ENCODE data around the gene MAML3.

Gene MAML3

DNA sequence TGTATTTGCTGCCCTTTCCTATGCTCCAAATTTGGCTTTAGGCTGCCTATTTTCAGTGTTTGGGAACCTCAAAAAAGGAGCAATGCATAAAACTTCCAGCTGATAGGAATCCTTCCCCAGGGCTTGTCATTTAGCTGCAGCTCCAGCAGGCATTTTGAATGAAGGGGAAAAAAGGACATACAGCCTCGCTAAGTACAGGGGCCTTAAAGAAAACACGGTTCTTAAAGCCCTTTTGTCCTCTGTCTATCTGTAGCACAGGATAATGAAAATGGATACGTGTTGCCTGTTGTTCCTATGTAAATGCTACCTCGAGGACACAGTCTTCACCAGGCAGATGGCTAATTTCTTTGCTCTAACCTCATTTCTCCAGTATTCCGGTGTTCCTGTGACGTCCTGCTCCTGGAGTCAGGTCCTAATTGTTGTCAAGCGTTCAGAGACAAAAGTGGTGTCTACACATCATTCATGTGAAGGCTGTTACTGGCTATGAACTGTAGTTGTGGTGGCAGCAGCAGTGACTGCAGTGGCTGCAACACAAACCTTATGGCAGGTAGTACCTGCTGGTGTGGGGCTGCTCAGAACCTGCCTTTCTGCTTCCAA is 371.0 kb downstream of the MAML3 start:
- no peak for DNase-seq
- TF ChIP-seq POLR2A (IDR thresholded peaks at IDR 0.05; ENCODE audit: low read length) (no peak), GATA1 (IDR thresholded peaks at IDR 0.05; ENCODE audit: low read depth, low read length) (no peak)

DNA sequence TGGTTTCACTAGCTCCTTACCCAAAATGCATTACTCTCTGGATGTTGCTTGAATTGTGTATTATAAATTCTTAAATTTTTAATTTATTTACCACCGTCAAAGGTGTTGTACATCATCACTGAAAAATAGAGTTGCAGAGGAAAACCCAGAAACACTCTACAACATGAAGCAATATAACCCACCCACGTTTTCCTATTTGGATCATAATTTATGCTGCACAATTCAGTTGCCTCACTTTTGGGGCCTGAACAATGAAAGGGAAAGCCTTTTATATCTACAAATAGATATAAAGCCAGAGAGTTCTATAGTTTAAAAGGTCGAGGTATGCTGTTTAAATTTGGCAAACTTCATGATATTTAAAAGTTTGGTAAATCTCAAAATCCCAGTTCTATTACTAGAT is 372.9 kb downstream of the MAML3 start:
- no peak for DNase-seq
- TF ChIP-seq GATA1 (IDR thresholded peaks at IDR 0.05; ENCODE audit: low read depth, low read length): no peak
- no peak for TF ChIP-seq POLR2A (IDR thresholded peaks at IDR 0.05; ENCODE audit: low read length)

DNA sequence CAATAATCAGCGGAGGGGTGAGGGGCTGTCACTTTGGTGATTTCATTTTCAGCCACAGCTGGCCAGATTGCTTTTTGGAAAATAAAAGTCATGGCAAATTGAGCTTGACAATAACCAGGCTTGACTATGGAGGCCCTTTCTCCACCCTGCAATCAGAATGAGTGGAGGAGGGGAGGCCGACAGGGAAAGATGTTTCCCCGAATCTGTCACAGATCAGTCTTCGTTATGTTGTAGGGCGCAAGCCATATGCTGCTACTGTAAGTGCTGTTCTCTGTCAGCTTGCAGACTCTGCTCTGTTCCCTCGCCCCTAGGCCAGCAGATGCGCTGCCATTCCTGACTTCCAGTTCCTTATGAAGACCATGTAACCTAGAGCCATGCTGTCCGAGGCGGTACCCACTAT is 374.3 kb downstream of the MAML3 start:
- no peak for TF ChIP-seq GATA1 (IDR thresholded peaks at IDR 0.05; ENCODE audit: low read depth, low read length)
- TF ChIP-seq POLR2A (IDR thresholded peaks at IDR 0.05; ENCODE audit: low read length): no peak
- DNase-seq: no peak

DNA sequence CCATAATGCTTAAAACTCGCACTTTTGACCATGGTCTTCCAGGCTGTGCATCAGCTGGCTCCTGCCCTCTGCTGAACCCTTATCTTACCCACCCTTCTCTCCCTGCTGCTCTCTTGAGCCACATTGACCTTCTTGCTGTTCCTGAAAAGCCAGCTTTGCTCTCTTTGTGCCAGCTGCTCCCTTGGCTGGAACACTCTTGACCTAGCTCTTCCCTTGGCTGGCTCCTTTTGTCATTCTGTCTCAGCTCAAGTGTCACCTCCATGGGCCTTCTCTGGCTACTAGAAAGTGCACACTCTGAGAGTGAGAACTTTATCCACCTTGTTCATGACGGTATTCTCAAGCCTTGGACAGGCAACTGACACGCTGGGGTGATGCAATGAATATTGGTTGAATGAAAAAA is 376.2 kb downstream of the MAML3 start:
- TF ChIP-seq POLR2A (IDR thresholded peaks at IDR 0.05; ENCODE audit: low read length): no peak
- TF ChIP-seq GATA1 (IDR thresholded peaks at IDR 0.05; ENCODE audit: low read depth, low read length): no peak
- no peak for DNase-seq

DNA sequence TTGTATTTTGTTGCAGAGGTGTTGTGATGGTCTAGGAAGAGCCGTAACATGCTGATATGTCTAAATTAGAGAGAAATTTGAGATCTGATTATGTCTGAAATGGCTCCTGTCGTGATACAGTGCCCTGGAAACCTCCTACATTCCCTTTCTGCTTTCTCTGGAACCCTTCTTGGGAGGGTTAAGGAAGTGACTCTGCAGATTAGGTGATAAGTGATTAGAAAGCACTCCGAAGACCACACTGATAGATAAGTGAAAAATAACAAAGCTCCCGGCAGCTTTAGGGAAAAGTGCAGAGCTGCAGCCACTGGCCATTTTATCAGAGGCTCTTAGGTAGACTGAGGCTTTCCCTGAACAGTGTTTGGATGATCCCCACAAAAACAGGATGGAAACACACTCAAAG is 377.7 kb downstream of the MAML3 start:
- TF ChIP-seq GATA1 (IDR thresholded peaks at IDR 0.05; ENCODE audit: low read depth, low read length): no peak
- TF ChIP-seq POLR2A (IDR thresholded peaks at IDR 0.05; ENCODE audit: low read length): no peak
- no peak for DNase-seq

DNA sequence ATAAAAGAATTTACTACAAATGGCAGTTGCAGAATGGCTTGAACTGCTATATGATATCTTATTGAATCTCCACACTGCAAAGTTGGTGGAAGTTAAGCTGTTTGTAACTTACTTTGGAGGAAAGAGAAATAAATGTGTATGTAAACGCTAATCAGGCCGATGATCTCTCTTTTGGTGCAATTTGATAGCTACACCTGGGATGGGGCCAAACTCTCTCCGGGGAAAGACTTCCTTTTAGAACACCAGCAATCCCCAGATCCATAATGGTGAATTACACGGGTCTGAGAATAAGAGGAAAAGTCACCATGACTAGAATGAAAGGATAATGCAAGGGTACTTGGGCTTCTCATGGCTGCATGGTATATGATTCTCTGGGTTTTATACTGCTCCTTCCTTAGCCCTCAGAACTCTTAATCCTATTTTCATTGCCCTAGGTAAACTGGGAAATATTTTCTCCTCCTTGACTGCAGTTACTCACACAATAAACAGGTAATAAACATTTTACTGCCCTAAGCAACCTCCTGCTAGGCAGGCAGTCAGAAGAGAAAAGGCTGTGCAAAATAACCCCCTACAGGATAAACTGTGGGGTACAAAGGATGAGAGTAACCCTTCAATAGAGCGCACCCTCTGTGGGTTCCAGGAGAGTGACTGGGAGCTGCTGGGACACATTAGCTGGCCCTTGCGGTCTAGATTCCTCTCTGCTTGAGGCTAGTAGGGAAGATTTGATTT is 379.1 kb downstream of the MAML3 start:
- DNase-seq: no peak
- TF ChIP-seq GATA1 (IDR thresholded peaks at IDR 0.05; ENCODE audit: low read depth, low read length) (no peak), POLR2A (IDR thresholded peaks at IDR 0.05; ENCODE audit: low read length) (no peak)

DNA sequence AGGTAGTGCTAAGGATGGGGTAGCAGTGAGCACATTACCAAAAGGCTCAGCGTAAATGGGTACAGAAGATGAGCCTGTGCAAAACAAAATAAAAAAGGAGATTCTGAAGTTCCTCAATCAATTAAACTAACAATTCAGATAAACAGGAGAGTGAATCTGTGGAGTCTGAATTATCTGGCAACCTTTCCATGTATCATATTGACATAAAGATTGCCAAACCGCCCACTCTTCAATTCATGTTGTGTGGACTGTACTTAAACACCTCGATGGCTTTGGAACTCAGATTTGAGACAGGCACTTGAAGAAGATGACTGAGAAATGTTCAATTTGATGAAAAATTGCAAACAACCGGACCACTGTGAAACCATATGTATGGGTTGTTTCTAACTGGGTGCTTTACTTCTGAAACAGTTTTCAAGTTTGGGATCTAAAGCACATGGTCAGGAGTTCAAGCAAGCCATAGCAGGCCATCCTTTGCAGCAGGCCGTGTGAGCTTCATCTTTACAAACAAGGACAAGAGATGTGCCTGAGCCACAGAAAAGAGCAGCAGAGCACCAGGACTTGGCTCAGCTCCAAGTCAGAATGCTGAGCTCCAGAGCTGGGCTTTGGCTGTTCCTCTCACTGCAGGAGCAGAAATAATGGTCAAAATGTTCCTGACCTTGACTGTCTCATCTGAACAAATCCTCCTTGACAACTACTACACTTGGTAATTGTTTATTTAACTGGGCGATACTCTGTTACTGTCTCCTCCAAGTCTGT is 380.2 kb downstream of the MAML3 start:
- DNase-seq: peak in 1 of 2 experiments; percentile 12
- no peak for TF ChIP-seq POLR2A (IDR thresholded peaks at IDR 0.05; ENCODE audit: low read length)
- no peak for TF ChIP-seq GATA1 (IDR thresholded peaks at IDR 0.05; ENCODE audit: low read depth, low read length)

DNA sequence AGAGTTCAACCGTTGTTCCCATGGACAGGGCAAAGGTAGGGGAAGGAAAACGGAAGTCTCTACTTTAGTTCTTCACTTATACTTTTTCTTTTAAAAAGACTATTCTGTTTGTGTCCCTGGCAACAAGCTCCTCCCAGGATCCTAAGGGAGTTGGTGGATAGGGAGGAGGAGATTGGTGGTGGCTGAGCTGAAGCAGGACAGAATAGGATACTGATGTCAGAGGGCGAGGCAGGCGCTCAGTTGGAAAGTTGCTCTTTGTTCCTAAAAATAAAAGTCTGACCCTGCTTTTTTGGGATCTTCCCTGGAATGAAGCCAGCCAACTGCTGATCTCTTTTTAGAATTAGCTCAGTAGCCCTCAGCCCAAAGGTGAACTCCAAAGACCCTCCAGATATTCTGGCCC is 383.6 kb downstream of the MAML3 start:
- no peak for DNase-seq
- TF ChIP-seq POLR2A (IDR thresholded peaks at IDR 0.05; ENCODE audit: low read length): no peak
- TF ChIP-seq GATA1 (IDR thresholded peaks at IDR 0.05; ENCODE audit: low read depth, low read length): no peak

DNA sequence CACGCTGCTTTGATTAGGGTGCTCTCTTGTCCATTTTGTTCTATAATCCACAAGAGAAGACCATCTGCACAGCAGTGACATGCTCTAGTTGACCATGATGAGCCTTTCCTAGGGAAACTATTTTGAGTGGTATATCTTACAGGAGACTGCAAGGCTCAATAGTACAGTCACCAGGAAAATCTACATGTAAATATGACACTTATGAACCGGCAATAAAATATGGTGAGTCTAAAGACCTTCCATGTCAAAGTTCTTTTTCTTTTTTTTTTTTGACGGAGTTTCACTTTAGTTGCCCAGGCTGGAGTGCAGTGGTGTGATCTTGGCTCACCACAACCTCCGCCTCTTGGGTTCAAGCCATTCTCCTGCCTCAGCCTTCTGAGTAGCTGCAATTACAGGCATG is 384.6 kb downstream of the MAML3 start:
- TF ChIP-seq GATA1 (IDR thresholded peaks at IDR 0.05; ENCODE audit: low read depth, low read length): no peak
- no peak for DNase-seq

DNA sequence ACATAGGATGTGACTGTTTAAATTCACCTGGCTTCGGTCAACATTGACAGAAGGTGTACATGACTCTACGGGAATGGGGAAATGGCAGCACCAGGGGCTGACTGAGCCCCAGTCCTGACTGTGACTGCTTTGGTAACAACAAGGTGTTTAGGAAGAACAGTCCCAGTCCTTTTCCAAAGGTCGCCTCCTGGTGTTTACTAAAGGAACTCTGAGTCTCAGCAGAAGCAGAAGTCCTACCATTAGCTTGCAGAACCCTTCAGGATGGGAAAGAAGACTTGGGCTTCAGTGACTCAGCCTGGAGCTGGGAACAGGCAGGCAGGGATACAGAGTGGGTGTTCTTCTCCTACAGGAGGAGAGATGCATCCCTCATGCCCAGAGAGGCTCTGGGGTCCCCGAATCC is 385.1 kb downstream of the MAML3 start:
- DNase-seq: peak; percentile 16 to 19
- no peak for TF ChIP-seq GATA1 (IDR thresholded peaks at IDR 0.05; ENCODE audit: low read depth, low read length)
- no peak for TF ChIP-seq POLR2A (IDR thresholded peaks at IDR 0.05; ENCODE audit: low read length)

DNA sequence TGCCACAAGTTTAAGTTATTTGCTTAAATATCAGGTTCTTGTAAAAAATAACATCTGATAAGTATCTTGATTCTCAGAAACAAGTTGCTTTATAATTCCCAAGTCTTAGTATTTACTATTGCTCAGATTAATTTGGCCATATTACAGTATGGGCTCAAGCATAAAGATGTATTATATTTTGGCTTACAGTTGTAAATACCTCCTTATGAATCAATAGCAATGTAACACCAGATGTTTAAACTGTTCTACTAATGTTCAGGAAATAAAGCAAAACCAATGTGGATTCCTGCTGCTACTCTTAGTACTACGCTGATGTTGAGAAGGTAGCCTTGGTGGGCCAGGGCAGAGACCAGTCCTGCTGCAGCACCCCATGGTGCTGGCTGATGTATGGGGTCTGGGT is 385.6 kb downstream of the MAML3 start:
- TF ChIP-seq POLR2A (IDR thresholded peaks at IDR 0.05; ENCODE audit: low read length): no peak
- TF ChIP-seq GATA1 (IDR thresholded peaks at IDR 0.05; ENCODE audit: low read depth, low read length): no peak
- no peak for DNase-seq

DNA sequence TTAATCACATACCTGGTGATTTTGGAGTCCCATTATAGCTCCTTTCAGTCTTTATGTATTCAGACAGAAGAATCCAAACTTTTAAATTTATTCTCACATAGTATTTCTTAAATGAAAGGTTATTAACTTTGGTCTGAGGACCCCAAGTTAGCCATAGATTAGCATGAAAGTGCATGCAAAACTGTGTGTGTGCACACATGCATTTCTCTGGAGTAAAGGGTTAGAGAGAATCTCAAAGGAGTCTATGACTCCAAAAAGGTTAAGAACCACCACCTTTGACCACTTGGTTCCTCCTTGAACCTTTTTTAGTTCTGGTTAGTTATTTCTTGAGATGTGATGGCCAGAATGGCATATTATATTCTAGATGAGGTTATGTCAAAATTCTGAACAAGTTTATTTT is 386.4 kb downstream of the MAML3 start:
- no peak for DNase-seq
- no peak for TF ChIP-seq GATA1 (IDR thresholded peaks at IDR 0.05; ENCODE audit: low read depth, low read length)
- no peak for TF ChIP-seq POLR2A (IDR thresholded peaks at IDR 0.05; ENCODE audit: low read length)

DNA sequence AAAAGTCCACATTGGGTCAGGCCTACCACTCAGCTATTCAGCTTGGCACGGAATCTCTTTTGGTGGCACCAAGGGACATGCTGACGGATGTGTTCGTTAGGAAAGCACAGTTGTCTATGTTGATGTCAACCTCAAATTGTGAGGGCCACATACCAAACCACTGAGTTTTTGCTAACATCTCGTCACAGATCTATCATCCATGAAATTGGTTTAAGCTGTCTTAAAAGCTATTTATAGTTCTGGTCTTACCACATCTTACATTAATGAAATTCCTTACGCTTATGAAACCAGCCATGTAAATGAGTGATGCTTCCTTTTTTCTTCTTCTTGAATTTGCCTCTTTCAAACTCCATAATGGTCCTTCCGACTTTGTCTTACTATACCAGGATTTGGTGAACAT is 386.8 kb downstream of the MAML3 start:
- TF ChIP-seq GATA1 (IDR thresholded peaks at IDR 0.05; ENCODE audit: low read depth, low read length) (no peak), POLR2A (IDR thresholded peaks at IDR 0.05; ENCODE audit: low read length) (no peak)
- no peak for DNase-seq

DNA sequence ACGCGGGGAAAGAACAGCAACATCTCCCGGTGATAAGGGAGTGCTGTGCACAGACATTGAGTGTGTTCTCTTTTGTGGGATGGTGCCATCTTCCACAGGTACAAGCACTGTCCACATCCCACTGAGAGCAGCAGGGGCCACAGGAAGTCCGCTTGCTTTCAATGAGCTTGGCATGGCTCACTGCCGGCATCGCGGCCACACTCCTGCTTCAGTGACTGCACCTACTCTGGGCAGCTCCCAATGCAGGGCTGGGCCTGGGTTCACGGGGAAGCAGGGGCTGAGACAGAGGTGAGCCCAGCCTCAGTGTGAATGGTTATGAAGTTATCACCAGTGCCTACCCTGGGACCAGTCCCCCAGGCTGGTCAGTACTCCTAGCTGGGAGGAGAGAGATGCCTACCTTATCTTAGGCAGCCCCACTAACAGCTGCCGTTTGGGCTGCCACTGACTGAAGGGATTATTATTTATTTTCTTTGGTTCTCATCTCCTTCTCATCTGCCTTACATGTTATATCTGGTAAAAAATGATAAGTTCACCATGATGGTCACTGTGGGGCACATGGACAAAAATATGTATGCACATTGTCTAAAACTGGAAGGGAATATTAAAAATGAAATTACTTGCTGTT is 389.2 kb downstream of the MAML3 start:
- DNase-seq: peak in 1 of 2 experiments; percentile 32
- TF ChIP-seq GATA1 (IDR thresholded peaks at IDR 0.05; ENCODE audit: low read depth, low read length): no peak
- no peak for TF ChIP-seq POLR2A (IDR thresholded peaks at IDR 0.05; ENCODE audit: low read length)
